H9 (cell line): ENCODE data around the gene NGB. TPM values are rescaled to one million over a fixed set of nuclear protein-coding genes. Genes with fewer than 3 reads are reported as not detected.

Experiments
- DNase-seq: peaks from one replicate; pipeline ENCODE4 v3.0.0-alpha.2; 2017
- H2AFZ ChIP-seq: one replicate; pipeline ENCODE4 v1.6.1; 2013; ENCODE audit warnings: mild to moderate bottlenecking, low read length, control low read depth, moderate library complexity
- H2AK5ac ChIP-seq: 2 replicates; pipeline ENCODE4 v1.6.1; 2013; ENCODE audit warnings: low read length, control low read depth, mixed read lengths; ENCODE audit not compliant: insufficient read length
- H2BK120ac ChIP-seq: one replicate; pipeline ENCODE4 v1.6.1; 2013; ENCODE audit warnings: low read depth, mild to moderate bottlenecking, low read length, control low read depth, inconsistent platforms; ENCODE audit not compliant: poor library complexity, severe bottlenecking
- H2BK12ac ChIP-seq: 2 replicates; pipeline ENCODE4 v1.6.1; 2013; ENCODE audit warnings: low read length, control low read depth, mixed read lengths, low read depth; ENCODE audit not compliant: insufficient read length
- H2BK15ac ChIP-seq: 2 replicates; pipeline ENCODE4 v1.6.1; 2013; ENCODE audit warnings: low read depth, low read length, control low read depth
- H2BK20ac ChIP-seq: one replicate; pipeline ENCODE4 v1.6.1; 2013; ENCODE audit warnings: low read depth, mild to moderate bottlenecking, low read length, control low read depth, inconsistent platforms; ENCODE audit not compliant: poor library complexity, severe bottlenecking
- H2BK5ac ChIP-seq: 2 replicates; pipeline ENCODE4 v1.6.1; 2013; ENCODE audit warnings: low read length, control low read depth, mixed read lengths; ENCODE audit not compliant: insufficient read length
- H3K14ac ChIP-seq: 2 replicates; pipeline ENCODE4 v1.6.1; 2013; ENCODE audit warnings: low read length, control low read depth; ENCODE audit not compliant: insufficient read depth
- H3K18ac ChIP-seq: 2 replicates; pipeline ENCODE4 v1.6.1; 2013; ENCODE audit warnings: low read depth, mild to moderate bottlenecking, mixed read lengths, low read length, control low read depth; ENCODE audit not compliant: insufficient read length
- H3K23ac ChIP-seq: 2 replicates; pipeline ENCODE4 v1.6.1; 2013; ENCODE audit warnings: low read length, control low read depth, mixed read lengths, low read depth; ENCODE audit not compliant: insufficient read length
- H3K23me2 ChIP-seq: 2 replicates; pipeline ENCODE4 v1.6.1; 2013; ENCODE audit warnings: low read depth, mild to moderate bottlenecking, mixed read lengths, low read length, control low read depth; ENCODE audit not compliant: insufficient read length, poor library complexity, severe bottlenecking
- H3K27ac ChIP-seq: 2 replicates; pipeline ENCODE4 v1.5.1; 2013; ENCODE audit warnings: low read length, control low read depth, mixed read lengths, low read depth; ENCODE audit not compliant: insufficient read length
- H3K27me3 ChIP-seq: 2 replicates; pipeline ENCODE4 v1.6.1; 2013; ENCODE audit warnings: low read length, control low read depth, inconsistent platforms; ENCODE audit not compliant: insufficient read depth
- H3K4ac ChIP-seq: 2 replicates; pipeline ENCODE4 v1.6.1; 2013; ENCODE audit warnings: low read depth, mild to moderate bottlenecking, control low read depth, inconsistent platforms, low read length, moderate library complexity
- H3K4me1 ChIP-seq: 2 replicates; pipeline ENCODE4 v1.6.1; 2013; ENCODE audit warnings: low read length, control low read depth, inconsistent platforms; ENCODE audit not compliant: insufficient read depth
- H3K4me2 ChIP-seq: 2 replicates; pipeline ENCODE4 v1.6.1; 2013; ENCODE audit warnings: low read length, control low read depth, mixed read lengths; ENCODE audit not compliant: insufficient read length, insufficient read depth
- H3K56ac ChIP-seq: 2 replicates; pipeline ENCODE4 v1.6.1; 2013; ENCODE audit warnings: low read depth, mild to moderate bottlenecking, mixed read lengths, low read length, control low read depth; ENCODE audit not compliant: insufficient read length
- H3K79me1 ChIP-seq: 2 replicates; pipeline ENCODE4 v1.6.1; 2013; ENCODE audit warnings: low read depth, mild to moderate bottlenecking, moderate library complexity, low read length, control low read depth, inconsistent platforms; ENCODE audit not compliant: insufficient read depth, poor library complexity, severe bottlenecking
- H3K79me2 ChIP-seq: 2 replicates; pipeline ENCODE4 v1.6.1; 2013; ENCODE audit warnings: low read length, control low read depth, inconsistent platforms; ENCODE audit not compliant: insufficient read depth
- H3K9ac ChIP-seq: 2 replicates; pipeline ENCODE4 v1.6.1; 2013; ENCODE audit warnings: low read length, control low read depth, mixed read lengths; ENCODE audit not compliant: insufficient read length; ENCODE audit errors: extremely low read depth
- H3K9me3 ChIP-seq: one replicate; pipeline ENCODE4 v1.6.1; 2013; ENCODE audit warnings: low read depth, low read length, inconsistent platforms; ENCODE audit not compliant: control insufficient read depth
- H3T11ph ChIP-seq: one replicate; pipeline ENCODE4 v1.6.1; 2013; ENCODE audit warnings: mild to moderate bottlenecking, low read length, control low read depth, inconsistent platforms
- H4K20me1 ChIP-seq: one replicate; pipeline ENCODE4 v1.6.1; 2013; ENCODE audit not compliant: control insufficient read depth, insufficient read length, insufficient read depth
- H4K5ac ChIP-seq: 2 replicates; pipeline ENCODE4 v1.6.1; 2013; ENCODE audit warnings: low read depth, mild to moderate bottlenecking, mixed read lengths, low read length, control low read depth; ENCODE audit not compliant: insufficient read length
- H4K8ac ChIP-seq: replicated peaks from 2 replicates; pipeline ENCODE4 v1.6.1; 2013; ENCODE audit warnings: low read length, control low read depth, mixed read lengths, low read depth; ENCODE audit not compliant: insufficient read length
- H4K91ac ChIP-seq: 2 replicates; pipeline ENCODE4 v1.6.1; 2013; ENCODE audit warnings: low read depth, mild to moderate bottlenecking, moderate library complexity, mixed read lengths, low read length, control low read depth; ENCODE audit not compliant: insufficient read length
- H3K27ac Mint-ChIP-seq, 3 experiments: 2 replicates in 2 of 3; 3 replicates in 1 of 3; pipeline ENCODE4 v1.8.0; 2020 to 2021; ENCODE audit warnings: mixed read lengths in 3 of 3, mild to moderate bottlenecking in 1 of 3, moderate library complexity in 1 of 3
- H3K27me3 Mint-ChIP-seq: 2 replicates; pipeline ENCODE4 v1.8.0; 2021; ENCODE audit warnings: low read depth, mild to moderate bottlenecking, moderate library complexity, mixed read lengths
- H3K36me3 Mint-ChIP-seq, 3 experiments: 2 replicates in 2 of 3; 3 replicates in 1 of 3; pipeline ENCODE4 v1.8.0; 2020 to 2021; ENCODE audit warnings: low read depth in 3 of 3, mixed read lengths in 3 of 3; ENCODE audit not compliant: insufficient read depth in 1 of 3
- H3K4me1 Mint-ChIP-seq, 2 experiments: 2 replicates each; pipeline ENCODE4 v1.8.0; 2020; ENCODE audit warnings: mixed read lengths in 2 of 2
- H3K4me3 Mint-ChIP-seq, 2 experiments: 2 replicates in 1 of 2; 3 replicates in 1 of 2; pipeline ENCODE4 v1.8.0; 2020 to 2021; ENCODE audit warnings: mild to moderate bottlenecking in 2 of 2, mixed read lengths in 2 of 2, moderate library complexity in 1 of 2
- H3K9me3 Mint-ChIP-seq, 2 experiments: 2 replicates in 1 of 2; 3 replicates in 1 of 2; pipeline ENCODE4 v1.8.0; 2020; ENCODE audit warnings: mild to moderate bottlenecking in 2 of 2, mixed read lengths in 2 of 2, moderate library complexity in 1 of 2
- WGBS: extraction: QIAGEN DNeasy Blood & Tissue Kit; methylation state at CpG from one replicate; pipeline ENCODE4 v1.1.7; 2013; ENCODE audit warnings: missing lambda C conversion rate, low lambda C conversion rate, mixed read lengths; ENCODE audit not compliant: insufficient read length; ENCODE audit errors: extremely low coverage; 5-methylcytosine and 5-hydroxymethylcytosine counted together
- total RNA-seq: library from RNA; stranded (reverse); gene quantifications from 2 replicates; pipeline ENCODE4 v1.2.1, GENCODE V29; 2021
- TF ChIP-seq, protein P1 (sequence below): fragments of 200-600 bp; sonication (generic); conservative IDR thresholded peaks from 3 replicates; pipeline ENCODE4 v1.8.0; 2021; ENCODE audit warnings: antibody characterized with exemption, mild to moderate bottlenecking

The NGB gene
- total RNA-seq, 1 experiment from 2014 or later, result 0.26 TPM

DNA sequence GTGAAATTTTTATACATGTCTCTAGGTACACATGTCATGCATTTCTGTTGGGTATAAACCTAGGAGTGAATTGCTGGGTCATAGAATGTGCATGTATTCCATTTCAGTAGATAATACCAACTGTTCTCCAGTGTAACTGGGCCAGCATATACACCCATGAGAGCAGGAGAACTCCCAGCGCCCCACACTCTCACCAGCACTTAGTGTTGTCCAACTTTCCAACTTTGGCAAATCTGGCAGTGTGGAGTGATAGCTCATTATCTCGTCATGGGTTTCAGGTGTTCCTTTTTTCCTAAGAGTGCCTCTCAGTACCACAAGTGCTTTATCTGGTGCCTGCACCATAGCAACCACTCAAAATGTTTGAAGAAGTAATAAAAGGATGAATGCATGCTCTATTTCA lies 40.1 kb downstream of the NGB start:
- H3K4me1 Mint-ChIP-seq, result peaks cover 8 to 16% of the 10 kb centered on the region in 2 experiments
- no peaks in the 10 kb centered on the region for H3K79me2 ChIP-seq
- no peak overlapping the region for H2BK12ac ChIP-seq
- no peak overlapping the region for H2AK5ac ChIP-seq
- DNase-seq, result no peak
- no peak overlapping the region for H3K27ac ChIP-seq
- H3K27ac Mint-ChIP-seq, result no peak overlapping the region
- no peak overlapping the region for H3K23ac ChIP-seq
- no peak overlapping the region for H2BK120ac ChIP-seq
- H2BK20ac ChIP-seq, result no peak overlapping the region
- H2BK15ac ChIP-seq, result no peak overlapping the region
- no peaks in the 10 kb centered on the region for H3K4me1 ChIP-seq
- H2BK5ac ChIP-seq, result no peak overlapping the region
- no peak overlapping the region for H2AFZ ChIP-seq
- no peak overlapping the region for H4K91ac ChIP-seq
- H3K23me2 ChIP-seq, result no peaks in the 10 kb centered on the region
- H3K27me3 ChIP-seq, result no peaks in the 10 kb centered on the region
- no peaks in the 10 kb centered on the region for H3K79me1 ChIP-seq
- H3K18ac ChIP-seq, result no peak overlapping the region
- H3K4me2 ChIP-seq, result no peak overlapping the region
- H3K9me3 Mint-ChIP-seq, result no peaks in the 10 kb centered on the region
- H3K4ac ChIP-seq, result no peak overlapping the region
- H4K8ac ChIP-seq, result no peak overlapping the region
- no CpG with 5 or more reads among the region's 2 CpGs for WGBS
- H3K27me3 Mint-ChIP-seq, result peaks cover 3% of the 10 kb centered on the region
- H3K14ac ChIP-seq, result no peak overlapping the region
- no peak overlapping the region for H3T11ph ChIP-seq
- TF ChIP-seq, protein P1, sequence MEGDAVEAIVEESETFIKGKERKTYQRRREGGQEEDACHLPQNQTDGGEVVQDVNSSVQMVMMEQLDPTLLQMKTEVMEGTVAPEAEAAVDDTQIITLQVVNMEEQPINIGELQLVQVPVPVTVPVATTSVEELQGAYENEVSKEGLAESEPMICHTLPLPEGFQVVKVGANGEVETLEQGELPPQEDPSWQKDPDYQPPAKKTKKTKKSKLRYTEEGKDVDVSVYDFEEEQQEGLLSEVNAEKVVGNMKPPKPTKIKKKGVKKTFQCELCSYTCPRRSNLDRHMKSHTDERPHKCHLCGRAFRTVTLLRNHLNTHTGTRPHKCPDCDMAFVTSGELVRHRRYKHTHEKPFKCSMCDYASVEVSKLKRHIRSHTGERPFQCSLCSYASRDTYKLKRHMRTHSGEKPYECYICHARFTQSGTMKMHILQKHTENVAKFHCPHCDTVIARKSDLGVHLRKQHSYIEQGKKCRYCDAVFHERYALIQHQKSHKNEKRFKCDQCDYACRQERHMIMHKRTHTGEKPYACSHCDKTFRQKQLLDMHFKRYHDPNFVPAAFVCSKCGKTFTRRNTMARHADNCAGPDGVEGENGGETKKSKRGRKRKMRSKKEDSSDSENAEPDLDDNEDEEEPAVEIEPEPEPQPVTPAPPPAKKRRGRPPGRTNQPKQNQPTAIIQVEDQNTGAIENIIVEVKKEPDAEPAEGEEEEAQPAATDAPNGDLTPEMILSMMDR, result no peak
- no peaks in the 10 kb centered on the region for H4K20me1 ChIP-seq
- no peak overlapping the region for H3K56ac ChIP-seq
- H4K5ac ChIP-seq, result no peak overlapping the region
- no peak overlapping the region for H3K9ac ChIP-seq
- no peaks in the 10 kb centered on the region for H3K9me3 ChIP-seq
- no peaks in the 10 kb centered on the region for H3K36me3 Mint-ChIP-seq
- H3K4me3 Mint-ChIP-seq, result no peak overlapping the region
